GM18858 (cell line): Measurements from ENCODE around the gene TRIM26.
"Not testable (repeated sequence)": the region's sequence is repeated elsewhere in the genome, so short reads cannot be mapped to it uniquely, and the experiment has no call there.

Experiments
- ATAC-seq: cut with Tn5 transposase; IDR thresholded peaks from one replicate; pipeline ENCODE4 v1.9.1; 2021; ENCODE audit not compliant: unreplicated experiment

Gene TRIM26

DNA sequence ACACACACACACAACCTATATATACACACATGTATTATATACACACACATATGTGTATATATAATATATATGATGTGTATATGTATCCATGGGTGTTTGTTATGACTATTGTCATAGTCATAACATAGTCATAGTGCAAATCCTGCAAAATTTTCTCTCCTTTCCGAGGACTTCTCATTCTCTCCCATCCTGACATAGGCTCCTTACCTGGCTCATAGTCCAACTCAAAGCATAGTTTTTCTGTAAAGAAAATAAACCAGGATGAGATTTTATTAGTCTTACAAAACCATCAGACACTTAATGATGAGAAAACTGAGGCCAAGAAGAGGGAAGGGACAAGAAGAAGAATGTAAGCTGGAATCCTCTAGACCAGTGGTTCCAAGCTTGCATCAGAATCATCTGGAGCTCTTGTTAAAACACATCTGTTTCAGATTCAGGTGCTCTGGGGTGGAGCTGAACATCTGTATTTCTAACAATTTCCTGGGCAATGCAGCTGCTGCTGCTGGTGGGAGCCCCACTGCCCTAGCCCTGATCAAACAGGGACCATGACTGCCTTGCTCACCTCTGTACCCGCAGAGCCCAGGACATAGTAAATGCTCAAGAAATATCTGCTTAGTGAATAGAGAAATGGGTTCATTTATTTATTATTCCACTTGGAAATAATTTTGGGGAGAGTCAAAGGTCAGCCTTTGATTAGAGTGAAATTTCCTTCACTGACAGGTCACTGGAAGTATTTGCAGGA, 57.5 kb downstream of the TRIM26 start:
- no peak for ATAC-seq

- ATAC-seq, result no peak
Measured at GRCh38 chr6:30154709-30155519, 58.3 kb downstream of the TRIM26 start.

- no peak for ATAC-seq
Measured at GRCh38 chr6:30154061-30154460, 59.1 kb downstream of the TRIM26 start.

DNA sequence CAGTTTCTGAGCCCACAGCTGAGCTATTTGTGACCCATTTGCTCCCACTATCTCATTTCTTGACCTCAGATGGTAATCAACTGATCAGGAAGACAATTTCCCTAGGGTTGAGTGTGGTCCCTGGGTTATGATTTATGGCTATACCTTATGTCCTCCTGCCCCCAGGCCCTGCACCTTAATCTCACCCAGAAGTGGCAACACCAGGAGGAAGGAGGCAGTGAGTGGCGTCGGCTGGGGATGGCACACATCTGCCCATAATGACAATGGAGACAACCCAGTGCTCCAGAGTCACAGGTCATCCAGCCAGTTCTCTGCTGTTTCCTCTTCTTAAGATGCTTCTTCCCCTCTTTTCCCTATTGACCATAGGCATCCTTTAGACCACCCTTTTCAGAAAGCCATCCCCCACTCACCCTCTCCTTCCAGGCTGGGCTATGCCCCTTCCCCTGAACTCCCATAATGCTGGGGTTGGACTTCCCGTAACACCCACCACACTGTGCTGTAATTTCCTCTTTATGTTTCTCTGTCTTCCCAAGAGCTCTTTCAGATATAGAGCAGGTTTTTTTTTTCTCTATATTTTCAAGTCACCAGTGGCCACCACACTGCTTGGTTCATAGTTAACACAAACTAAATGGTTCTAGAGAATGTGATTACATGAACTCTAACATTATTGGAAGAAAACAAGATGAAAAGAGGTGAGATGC, 60.1 kb downstream of the TRIM26 start:
- ATAC-seq, result no peak

DNA sequence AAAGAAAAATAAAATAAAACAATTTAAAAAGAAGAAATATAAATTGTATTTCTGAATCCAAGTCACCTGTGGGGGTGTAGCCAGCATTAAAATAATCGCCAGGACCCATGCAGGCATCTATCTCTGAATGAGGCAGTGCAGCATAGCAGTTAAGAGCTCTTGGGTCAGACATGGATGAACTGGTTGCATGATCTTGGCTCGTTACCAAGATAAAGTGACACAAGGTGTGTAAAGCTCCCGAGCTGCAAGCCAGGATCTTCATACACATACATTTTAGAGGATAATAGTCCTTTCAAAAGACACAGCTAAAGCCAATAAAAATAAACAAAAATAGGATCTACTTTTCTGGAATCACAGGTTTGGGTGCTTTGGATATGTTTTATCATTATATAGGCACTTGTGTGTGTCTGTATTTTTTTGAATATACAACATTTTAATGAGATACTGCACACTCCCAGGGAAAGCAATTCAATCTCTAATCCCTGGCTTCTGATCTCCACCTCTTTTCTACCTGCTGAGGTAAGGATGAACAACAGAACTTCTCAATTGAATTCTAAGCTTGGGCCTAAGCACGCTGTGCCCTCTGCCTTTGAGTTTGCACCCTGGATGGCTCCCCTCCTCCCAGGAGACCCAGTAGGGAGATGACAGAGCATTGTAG, 61.1 kb downstream of the TRIM26 start:
- ATAC-seq, result no peak

- no peak for ATAC-seq
Measured at GRCh38 chr6:30151580-30151979, 61.6 kb downstream of the TRIM26 start.

DNA sequence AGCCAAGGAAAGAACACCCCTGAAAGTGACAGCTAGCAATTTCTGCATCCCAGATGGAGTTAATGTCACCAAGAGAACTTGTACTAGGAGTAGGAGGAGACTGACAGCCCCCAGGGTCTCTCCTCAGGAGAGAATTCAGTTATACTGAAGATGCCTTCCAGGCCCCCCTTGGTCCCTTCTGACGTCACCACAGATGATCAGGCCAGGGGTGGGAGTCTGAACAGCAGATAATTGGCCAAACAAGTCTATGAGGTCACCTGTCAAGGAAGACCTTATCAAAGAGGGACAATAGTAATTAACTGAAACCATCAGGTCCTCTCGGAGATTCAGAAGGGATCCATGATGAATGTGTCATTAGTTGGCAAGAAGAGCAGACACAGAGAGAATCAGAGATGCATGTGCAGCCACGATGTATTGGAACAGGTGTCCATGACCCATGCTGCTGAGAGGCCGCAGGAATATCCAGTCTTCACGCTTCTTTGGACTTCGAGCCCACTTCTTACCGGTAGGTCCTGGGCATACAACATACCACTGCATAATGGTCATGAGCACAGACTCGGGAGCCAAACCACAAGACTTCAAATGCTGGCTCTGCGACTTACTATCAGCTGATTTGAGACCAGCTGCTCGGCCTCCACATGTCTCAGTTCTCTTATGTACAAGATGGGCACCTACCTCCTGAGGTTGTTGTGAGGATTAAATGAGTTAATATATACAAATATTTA, 62.4 kb downstream of the TRIM26 start:
- ATAC-seq, result no peak

DNA sequence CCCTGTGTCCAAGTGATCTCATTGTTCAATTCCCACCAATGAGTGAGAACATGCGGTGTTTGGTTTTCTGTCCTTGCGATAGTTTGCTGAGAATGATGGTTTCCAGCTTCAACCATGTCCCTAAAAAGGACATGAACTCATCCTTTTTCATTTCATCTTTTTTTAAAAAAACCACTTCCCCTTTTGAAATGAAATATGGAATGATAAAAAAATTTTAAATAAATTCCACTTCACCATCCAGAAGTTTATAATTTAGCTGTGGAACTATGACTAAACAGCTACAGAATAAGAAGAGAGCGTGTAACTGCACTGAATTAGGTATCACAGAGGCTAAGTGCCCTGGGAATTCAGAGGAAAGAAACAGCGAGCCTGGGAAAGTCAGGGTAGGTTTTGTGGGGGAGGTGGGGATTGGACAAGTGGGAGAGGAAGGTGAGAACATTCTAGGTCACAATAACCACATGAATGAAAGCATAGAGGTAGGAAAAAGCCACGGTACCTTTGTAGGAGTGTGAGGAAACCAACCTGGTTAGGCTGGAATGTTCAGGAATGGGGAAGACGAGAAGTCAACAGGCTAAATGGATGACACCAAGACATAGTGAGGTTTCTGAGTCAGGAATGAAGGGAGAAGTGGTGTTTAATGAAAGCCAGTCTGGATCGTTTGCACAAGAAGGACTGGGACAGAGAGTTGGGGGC, 63.2 kb downstream of the TRIM26 start:
- no peak for ATAC-seq

GRCh38 chr6:30149234-30149633, 64.0 kb downstream of the TRIM26 start:
- ATAC-seq, result no peak

GRCh38 chr6:30147096-30147495, 66.1 kb downstream of the TRIM26 start:
- ATAC-seq, result no peak

DNA sequence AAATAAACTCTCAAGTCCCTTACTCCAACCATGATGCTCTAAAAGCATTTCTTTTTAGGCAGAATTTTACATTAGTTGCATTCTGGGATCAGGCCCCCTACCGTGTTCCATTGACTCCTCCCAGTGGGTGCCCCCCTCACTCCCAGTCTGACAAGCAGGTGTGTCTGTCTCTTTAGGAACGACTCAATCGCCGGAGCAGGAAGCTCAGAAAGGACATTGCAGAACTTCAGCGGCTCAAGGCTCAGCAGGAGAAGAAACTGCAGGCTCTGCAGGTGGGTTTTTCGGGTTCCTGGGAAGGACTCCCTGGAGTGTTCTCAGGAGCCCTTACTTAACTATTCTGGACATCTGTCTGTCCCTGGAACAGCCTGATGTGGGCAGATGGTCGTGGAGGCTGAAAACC, 67.4 kb downstream of the TRIM26 start:
- ATAC-seq, result no peak

- ATAC-seq, result no peak
Measured at GRCh38 chr6:30144811-30145210, 68.4 kb downstream of the TRIM26 start.

GRCh38 chr6:30143780-30144179, 69.4 kb downstream of the TRIM26 start:
- no peak for ATAC-seq

DNA sequence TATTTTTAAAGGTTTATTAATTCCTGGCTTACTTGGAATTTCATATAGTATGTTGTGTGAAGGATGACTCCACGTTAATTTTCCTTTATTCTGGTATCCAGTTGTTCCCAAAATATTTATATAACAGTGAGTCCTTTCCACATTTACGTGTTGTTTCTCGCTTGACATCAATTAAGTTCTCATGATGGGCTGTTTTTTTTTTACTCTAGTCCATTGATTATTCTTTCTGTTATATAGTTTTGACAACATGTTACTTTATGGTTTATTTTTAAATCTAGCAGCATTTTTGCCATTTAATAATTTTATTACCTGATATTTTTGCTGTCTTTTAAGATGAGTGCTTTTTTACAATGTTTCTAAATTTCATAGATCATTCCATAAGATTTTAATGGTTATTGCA, 70.5 kb downstream of the TRIM26 start:
- no peak for ATAC-seq

DNA sequence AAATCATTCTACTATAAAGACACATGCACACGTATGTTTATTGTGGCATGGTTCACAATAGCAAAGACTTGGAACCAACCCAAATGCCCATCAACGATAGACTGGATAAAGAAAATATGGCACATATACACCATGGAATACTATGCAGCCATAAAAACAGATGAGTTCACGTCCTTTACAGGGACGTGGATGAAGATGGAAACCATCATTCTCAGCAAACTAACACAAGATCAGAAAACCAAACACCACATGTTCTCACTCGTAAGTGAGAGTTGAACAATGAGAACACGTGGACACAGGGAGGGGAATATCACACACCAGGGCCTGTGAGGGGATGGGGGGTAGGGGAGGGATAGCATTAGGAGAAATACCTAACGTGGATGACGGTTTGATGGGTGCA, 73.0 kb downstream of the TRIM26 start:
- ATAC-seq, result not testable (repeated sequence)

DNA sequence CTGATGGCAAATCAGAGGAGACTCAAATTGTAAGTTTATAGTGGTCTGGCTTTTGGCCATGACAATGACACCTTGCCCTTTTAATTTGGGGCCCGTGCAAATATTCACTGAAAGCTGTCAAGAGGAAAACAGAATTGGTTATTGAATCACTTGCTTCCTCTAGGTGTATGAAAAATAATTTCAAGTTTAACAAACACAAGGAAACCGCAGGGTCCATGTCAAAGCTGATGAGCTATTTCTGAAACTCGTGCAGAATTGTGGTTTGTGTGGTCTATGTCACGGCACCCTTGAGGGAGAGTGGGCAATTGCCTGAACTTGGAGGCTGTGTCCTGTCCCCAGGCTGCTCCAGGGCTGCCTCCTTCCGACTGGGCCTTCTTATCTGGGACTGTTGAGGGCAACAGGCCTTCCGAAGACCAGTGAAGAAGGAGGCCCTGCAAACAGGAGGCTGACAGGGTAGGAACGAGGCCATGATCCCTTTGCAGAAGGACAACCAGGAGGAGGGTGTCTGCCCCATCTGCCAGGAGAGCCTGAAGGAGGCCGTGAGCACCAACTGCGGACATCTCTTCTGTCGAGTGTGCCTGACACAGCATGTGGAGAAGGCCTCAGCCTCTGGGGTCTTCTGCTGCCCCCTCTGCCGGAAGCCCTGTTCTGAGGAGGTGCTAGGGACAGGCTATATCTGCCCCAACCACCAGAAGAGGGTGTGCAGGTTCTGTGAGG, 76.5 kb downstream of the TRIM26 start:
- no peak for ATAC-seq

GRCh38 chr6:30135757-30136156, 77.4 kb downstream of the TRIM26 start, which contains the start of gene TRIM40:
Gene TRIM40, plus strand, starts transcription at chr6:30136140. Its CDS starts 897 bp downstream, at chr6:30137037.
- no peak for ATAC-seq

DNA sequence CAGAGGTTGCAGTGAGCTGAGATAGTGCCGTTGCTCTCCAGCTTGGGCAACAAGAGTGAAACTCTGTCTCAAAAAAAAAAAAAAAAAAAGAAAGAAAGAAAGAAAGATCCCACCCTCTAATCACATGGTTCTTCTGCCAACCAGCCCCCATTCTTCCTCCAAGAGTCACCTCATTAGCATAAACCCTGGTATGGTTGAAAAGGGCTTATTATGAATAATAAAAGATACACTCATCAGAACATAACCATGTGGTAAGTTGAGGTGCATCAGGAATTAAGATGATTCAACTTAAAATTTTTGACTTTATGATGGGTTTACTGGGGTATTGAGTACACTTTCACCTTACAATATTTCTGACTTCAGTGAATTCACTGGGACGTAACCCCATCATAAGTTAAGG, 78.1 kb downstream of the TRIM26 start:
- ATAC-seq, result no peak
